Measurements from ENCODE around the gene C20orf144.

DNA sequence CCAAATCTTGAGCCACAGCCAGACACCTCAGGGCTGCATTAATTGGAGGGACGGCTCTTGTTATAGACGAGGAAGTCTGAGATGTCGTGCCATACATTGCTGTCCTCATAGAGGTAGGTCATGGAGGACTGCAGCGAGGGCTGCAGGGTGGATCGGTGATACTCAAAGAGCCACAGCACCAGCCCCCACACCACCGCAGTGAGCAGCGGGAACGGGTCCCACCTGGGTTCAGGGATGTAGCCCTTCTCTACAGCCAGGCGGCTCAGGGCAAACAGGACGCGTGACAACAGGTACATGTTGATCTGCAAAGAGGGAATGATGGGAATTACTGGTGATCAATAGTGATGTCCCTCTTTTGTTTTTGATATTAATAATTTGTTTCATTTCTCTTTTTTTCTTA, 45.5 kb downstream of the C20orf144 start:
- TF ChIP-seq TAF1 (IDR thresholded peaks at IDR 0.05; ENCODE audit: low read depth) (no peak), EGR1 (IDR thresholded peaks at IDR 0.05) (no peak), NFIC (IDR thresholded peaks at IDR 0.05) (no peak), RAD21 (IDR thresholded peaks at IDR 0.05; ENCODE audit: low read depth) (no peak), FOXM1 (IDR thresholded peaks at IDR 0.05; ENCODE audit: borderline replicate concordance, low read depth) (no peak), EP300 (IDR thresholded peaks at IDR 0.05; ENCODE audit: borderline replicate concordance) (no peak), CEBPB (IDR thresholded peaks at IDR 0.05) (no peak)

Measured in Ishikawa (cell line).